GM13976 (cell line): ENCODE data around the gene LRRC9.

Source experiments
- DNase-seq: peaks from one replicate; pipeline ENCODE4 v3.0.0; 2012; ENCODE audit warnings: low spot score
- CTCF ChIP-seq: IDR thresholded peaks from 2 replicates; pipeline ENCODE4 v1.5.1; 2012; ENCODE audit warnings: borderline replicate concordance, mild to moderate bottlenecking; ENCODE audit not compliant: insufficient read depth; ENCODE audit errors: extremely low read depth, missing control alignments, control extremely low read depth
- in situ Hi-C: fragments of 300-500 bp; cut with MboI; formaldehyde crosslinking; loops from one replicate; pipeline ENCODE4 v1.12.0; 2022; ENCODE audit warnings: low sequenced_read_pairs, mixed read lengths, inconsistent platforms; ENCODE audit not compliant: unreplicated experiment

The LRRC9 gene

GRCh38 chr14:60067882-60068281 lies 147.9 kb downstream of the LRRC9 start:
- DNase-seq: no peak
- no peak for TF ChIP-seq CTCF
- in situ Hi-C loops: loop anchor here (10.0 to 25.0 kb wide), 3 partner anchors 117 to 494 kb away; no protein-coding TSS in a partner anchor

DNA sequence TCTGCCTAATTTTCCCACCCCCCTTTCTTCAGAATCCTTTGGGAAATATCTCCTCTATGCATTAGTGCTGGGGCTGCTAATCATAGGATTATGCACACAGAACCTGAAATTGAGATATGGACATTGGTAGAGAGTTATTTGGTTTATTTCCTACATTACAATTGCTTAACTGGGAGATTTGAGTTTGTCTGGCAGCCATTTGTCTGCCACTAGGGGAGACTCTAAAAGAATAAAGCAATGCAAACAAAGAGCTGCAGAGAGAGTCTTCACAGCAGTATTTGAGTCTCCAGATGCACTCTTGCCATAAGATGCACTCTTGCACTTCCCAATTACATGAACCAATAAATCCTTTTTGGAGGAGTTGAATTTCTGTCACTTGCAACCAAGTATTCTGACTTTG lies 159.8 kb downstream of the LRRC9 start:
- no peak for TF ChIP-seq CTCF
- in situ Hi-C loops: no loop called here
- no peak for DNase-seq

DNA sequence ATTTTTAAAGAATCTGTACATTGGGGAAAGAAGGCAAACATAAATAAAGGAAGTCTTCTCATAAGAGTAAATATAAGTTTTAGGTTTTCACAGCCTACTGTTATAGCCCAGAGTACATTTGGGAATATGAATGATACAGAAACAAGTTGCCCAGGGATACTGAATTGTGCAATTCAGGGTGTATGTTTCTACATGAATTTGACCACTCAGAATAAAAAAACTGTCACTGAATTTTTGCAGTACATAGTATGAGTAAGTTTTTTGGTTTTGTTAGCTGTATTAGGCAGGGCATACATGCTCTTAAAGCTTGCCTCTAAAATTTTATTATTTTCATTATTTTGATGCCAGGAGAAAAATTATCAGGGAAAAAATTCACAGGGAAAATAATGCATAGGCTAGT lies 165.1 kb downstream of the LRRC9 start:
- no peak for TF ChIP-seq CTCF
- in situ Hi-C loops: no loop called here
- no peak for DNase-seq

DNA sequence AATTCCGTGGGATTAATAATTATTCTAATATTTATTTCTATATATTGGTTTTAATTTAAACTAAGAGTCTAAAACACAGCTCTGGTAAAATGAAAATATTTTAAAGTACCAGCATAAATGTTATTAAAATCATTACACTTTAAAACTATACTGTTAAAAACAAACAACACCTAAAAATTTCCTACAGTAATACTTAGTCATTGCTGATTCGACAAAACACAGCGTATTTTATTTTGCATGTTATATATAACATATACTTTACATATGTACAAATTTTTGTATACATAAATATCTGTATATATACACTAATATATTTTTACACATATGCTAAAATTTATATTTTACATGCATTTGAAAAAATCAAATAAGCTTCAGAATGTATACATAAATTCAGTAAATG lies 165.7 kb downstream of the LRRC9 start:
- no peak for TF ChIP-seq CTCF
- no peak for DNase-seq
- in situ Hi-C loops: no loop called here

DNA sequence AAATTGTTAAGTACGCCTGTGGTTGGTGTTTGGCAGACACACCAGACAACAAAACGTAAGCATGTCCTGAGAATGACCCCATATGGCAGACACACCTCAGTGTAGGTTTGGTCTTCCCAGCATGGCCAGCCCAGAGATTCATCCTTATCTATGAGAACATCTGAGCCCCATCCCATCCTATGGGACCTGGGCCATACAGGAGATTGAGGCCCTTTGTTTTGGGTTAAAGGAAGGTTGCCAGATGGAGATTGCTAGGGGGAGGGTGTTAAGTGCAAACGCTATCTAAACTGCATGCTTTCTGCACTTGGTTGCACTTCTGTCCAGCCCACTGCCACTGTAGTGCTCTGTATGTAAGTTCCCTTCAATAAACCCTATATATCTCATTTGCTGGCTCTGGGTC lies 167.7 kb downstream of the LRRC9 start:
- in situ Hi-C loops: no loop called here
- DNase-seq: no peak
- TF ChIP-seq CTCF: no peak

DNA sequence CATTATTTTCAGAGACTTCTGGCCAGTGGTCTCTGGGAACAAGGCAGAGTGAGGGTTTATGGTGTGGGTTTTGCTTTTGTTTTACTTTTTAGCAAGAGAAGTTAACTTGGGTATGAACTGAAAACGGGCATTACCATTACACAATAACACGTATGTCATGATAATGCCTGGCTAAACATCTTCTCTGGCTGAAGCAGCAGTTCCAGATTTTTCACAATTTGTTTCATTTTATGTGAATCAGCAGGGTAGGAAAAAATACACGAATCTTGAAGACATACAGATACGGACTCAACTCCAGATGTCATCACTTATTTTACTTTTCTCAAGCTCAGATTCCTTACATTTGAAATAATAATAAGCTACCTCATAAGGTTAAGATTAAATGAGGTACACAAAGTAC lies 169.3 kb downstream of the LRRC9 start:
- DNase-seq: no peak
- in situ Hi-C loops: no loop called here
- no peak for TF ChIP-seq CTCF

- TF ChIP-seq CTCF: no peak
- in situ Hi-C loops: no loop called here
- DNase-seq: no peak
Measured at GRCh38 chr14:60090864-60091519, 171.0 kb downstream of the LRRC9 start.
